GM12873 (cell line): ENCODE data around the gene ANP32A.

Source experiments
- CTCF ChIP-seq: IDR thresholded peaks from 2 replicates; pipeline ENCODE4 v1.5.1; 2012; ENCODE audit warnings: low read depth, mild to moderate bottlenecking, moderate library complexity, low read length, control low read depth; ENCODE audit not compliant: insufficient read depth; ENCODE audit errors: missing control alignments

The ANP32A gene

GRCh38 chr15:68769702-68770101, 51.0 kb downstream of the ANP32A start:
- no peak for TF ChIP-seq CTCF

- no peak for TF ChIP-seq CTCF
Observed at GRCh38 chr15:68768321-68768720, 52.4 kb downstream of the ANP32A start.

GRCh38 chr15:68767833-68768232, 52.9 kb downstream of the ANP32A start:
- TF ChIP-seq CTCF, result no peak

GRCh38 chr15:68765602-68766368, 54.9 kb downstream of the ANP32A start:
- no peak for TF ChIP-seq CTCF

- TF ChIP-seq CTCF, result no peak
Observed at GRCh38 chr15:68764090-68764489, 56.6 kb downstream of the ANP32A start.

DNA sequence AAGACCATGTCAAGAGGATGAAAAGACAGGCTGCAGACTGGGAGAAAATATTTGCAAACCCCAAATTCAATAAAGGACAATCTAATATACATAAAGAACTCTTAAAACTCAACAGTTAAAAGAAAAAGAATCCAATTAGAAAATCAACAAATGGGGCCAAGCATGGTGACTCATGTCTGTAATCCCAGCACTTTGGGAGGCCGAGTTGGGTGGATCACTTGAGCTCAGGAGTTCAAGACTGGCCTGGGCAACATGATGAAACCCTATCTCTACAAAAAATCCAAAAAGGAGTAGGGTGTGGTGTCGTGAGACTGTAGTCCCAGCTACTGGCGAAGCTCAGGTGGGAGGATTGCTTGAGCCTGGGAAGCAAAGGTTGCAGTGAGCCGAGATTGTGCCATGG, 57.6 kb downstream of the ANP32A start:
- no peak for TF ChIP-seq CTCF

GRCh38 chr15:68755731-68756130, 65.0 kb downstream of the ANP32A start:
- TF ChIP-seq CTCF, result no peak
